ENCODE data around the gene NT5C1A. TPM values are rescaled to one million over a fixed set of nuclear protein-coding genes. Genes with fewer than 3 reads are reported as not detected.

NT5C1A gene
- total RNA-seq, 1 experiment from 2014 or later = not detected

- Histone ChIP-seq H3K4me1 (ENCODE audit: insufficient read depth, low read length) (no peaks in the 10 kb centered on the region), H3K9me3 (ENCODE audit: control insufficient read depth, low read depth, low read length) (no peaks in the 10 kb centered on the region), H3K27ac (ENCODE audit: insufficient read length, low read depth, low read length) (no peak overlapping the region), H4K8ac (replicated peaks; ENCODE audit: insufficient read length, low read depth, low read length) (no peak overlapping the region), H2BK120ac (ENCODE audit: low read depth, low read length, poor library complexity, severe bottlenecking) (no peak overlapping the region), H2BK20ac (ENCODE audit: low read depth, low read length, poor library complexity, severe bottlenecking) (no peak overlapping the region), H3K79me2 (ENCODE audit: insufficient read depth, low read length) (no peaks in the 10 kb centered on the region), H3K23ac (ENCODE audit: insufficient read length, low read depth, low read length) (no peak overlapping the region), H2BK15ac (ENCODE audit: low read depth, low read length) (no peak overlapping the region), H3K27me3 (ENCODE audit: insufficient read depth, low read length) (no peaks in the 10 kb centered on the region; the same call in 1 of the 2 replicates), H2BK12ac (ENCODE audit: insufficient read length, low read depth, low read length) (no peak overlapping the region), H3K23me2 (ENCODE audit: insufficient read length, low read depth, low read length, poor library complexity, severe bottlenecking) (no peaks in the 10 kb centered on the region), H4K91ac (ENCODE audit: insufficient read length, low read depth, low read length) (no peak overlapping the region), H2BK5ac (ENCODE audit: insufficient read length, low read length) (no peak overlapping the region), H3K4me2 (ENCODE audit: insufficient read depth, insufficient read length, low read length) (no peak overlapping the region), H2AK5ac (ENCODE audit: insufficient read length, low read length) (no peak overlapping the region), H3T11ph (ENCODE audit: low read length) (no peak overlapping the region), H3K18ac (ENCODE audit: insufficient read length, low read depth, low read length) (no peak overlapping the region), H3K4ac (ENCODE audit: low read depth, low read length) (no peak overlapping the region), H2AFZ (ENCODE audit: low read length) (no peak overlapping the region), H3K9ac (ENCODE audit: extremely low read depth, insufficient read length, low read length) (no peak overlapping the region), H4K20me1 (ENCODE audit: control insufficient read depth, insufficient read depth, insufficient read length) (no peaks in the 10 kb centered on the region), H3K56ac (ENCODE audit: insufficient read length, low read depth, low read length) (no peak overlapping the region), H3K79me1 (ENCODE audit: insufficient read depth, low read depth, low read length, poor library complexity, severe bottlenecking) (no peaks in the 10 kb centered on the region), H4K5ac (ENCODE audit: insufficient read length, low read depth, low read length) (no peak overlapping the region), H3K14ac (ENCODE audit: insufficient read depth, low read length) (no peak overlapping the region)
- Mint-ChIP-seq H3K27ac (no peak overlapping the region), H3K9me3 (no peaks in the 10 kb centered on the region), H3K27me3 (ENCODE audit: low read depth) (peaks cover 90% of the 10 kb centered on the region), H3K4me1 (peaks cover 3 to 6% of the 10 kb centered on the region in 2 experiments), H3K36me3 (ENCODE audit: insufficient read depth in 1 of 3, low read depth in 3 of 3) (no peaks in the 10 kb centered on the region), H3K4me3 (peak overlapping the region in 1 of 2 experiments; percentile 11; a peak in 1 of 5 replicates)
- WGBS (ENCODE audit: extremely low coverage, insufficient read length, low lambda C conversion rate) = no CpG with 5 or more reads among the region's 7 CpGs
- DNase-seq = no peak
- TF ChIP-seq CTCF (conservative IDR thresholded peaks at IDR 0.05) = no peak
Observed at GRCh38 chr1:39654291-39654690, 17.6 kb downstream of the NT5C1A start.
